GM13977 (cell line): ENCODE data around the gene SCML1.
"Not testable (repeated sequence)": the region's sequence is repeated elsewhere in the genome, so short reads cannot be mapped to it uniquely, and the experiment has no call there.

Experiments used
- DNase-seq: peaks from one replicate; pipeline ENCODE4 v3.0.0; 2012; ENCODE audit warnings: low spot score
- CTCF ChIP-seq: IDR thresholded peaks from 2 replicates; pipeline ENCODE4 v1.5.1; 2012; ENCODE audit warnings: mild to moderate bottlenecking, control low read depth; ENCODE audit not compliant: insufficient read depth; ENCODE audit errors: extremely low read depth, missing control alignments
- in situ Hi-C: fragments of 300-500 bp; cut with MboI; formaldehyde crosslinking; loops from one replicate; pipeline ENCODE4 v1.12.0; 2022; ENCODE audit warnings: low sequenced_read_pairs, low pct_unique_long_range_greater_than_20kb, mixed read lengths, inconsistent platforms; ENCODE audit not compliant: unreplicated experiment

SCML1 gene

GRCh38 chrX:17769701-17770269 is 32.5 kb downstream of the SCML1 start:
- TF ChIP-seq CTCF: no peak
- no peak for DNase-seq
- in situ Hi-C loops: no loop called here

DNA sequence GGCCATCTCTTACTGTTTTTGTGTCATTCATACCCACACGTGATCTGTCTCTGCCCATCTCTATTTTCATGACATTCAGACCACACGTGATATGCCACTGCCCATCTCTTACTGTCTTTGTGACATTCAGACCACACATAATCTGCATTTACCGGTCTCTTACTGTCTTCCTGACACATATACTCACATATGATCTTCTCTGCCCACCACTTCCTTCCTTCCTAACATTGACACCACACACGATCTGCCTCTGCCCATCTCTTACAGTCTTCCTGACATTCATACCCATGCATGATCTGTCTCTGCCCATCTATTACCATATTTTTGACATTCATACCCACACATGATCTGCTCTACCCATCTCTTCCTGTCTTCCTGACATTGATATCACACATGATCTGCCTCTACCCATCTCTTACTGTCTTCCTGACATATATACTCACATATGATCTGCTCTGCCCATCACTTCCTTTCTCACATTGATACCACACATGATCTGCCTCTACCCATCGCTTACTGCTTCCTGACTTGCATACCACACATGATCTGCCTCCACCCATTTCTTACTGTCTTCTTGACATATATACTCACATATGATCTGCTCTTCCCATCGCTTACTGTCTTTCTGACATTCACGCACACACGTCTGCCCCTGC is 36.1 kb downstream of the SCML1 start:
- DNase-seq: no peak
- in situ Hi-C loops: no loop called here
- no peak for TF ChIP-seq CTCF

- in situ Hi-C loops: no loop called here
- no peak for DNase-seq
- TF ChIP-seq CTCF: no peak
Measured at GRCh38 chrX:17774053-17774452, 36.8 kb downstream of the SCML1 start.

- in situ Hi-C loops: no loop called here
- DNase-seq: no peak
- TF ChIP-seq CTCF: no peak
Measured at GRCh38 chrX:17778997-17779396, 41.7 kb downstream of the SCML1 start.

GRCh38 chrX:17779434-17779833 is 42.1 kb downstream of the SCML1 start:
- in situ Hi-C loops: no loop called here
- TF ChIP-seq CTCF: no peak
- DNase-seq: no peak

DNA sequence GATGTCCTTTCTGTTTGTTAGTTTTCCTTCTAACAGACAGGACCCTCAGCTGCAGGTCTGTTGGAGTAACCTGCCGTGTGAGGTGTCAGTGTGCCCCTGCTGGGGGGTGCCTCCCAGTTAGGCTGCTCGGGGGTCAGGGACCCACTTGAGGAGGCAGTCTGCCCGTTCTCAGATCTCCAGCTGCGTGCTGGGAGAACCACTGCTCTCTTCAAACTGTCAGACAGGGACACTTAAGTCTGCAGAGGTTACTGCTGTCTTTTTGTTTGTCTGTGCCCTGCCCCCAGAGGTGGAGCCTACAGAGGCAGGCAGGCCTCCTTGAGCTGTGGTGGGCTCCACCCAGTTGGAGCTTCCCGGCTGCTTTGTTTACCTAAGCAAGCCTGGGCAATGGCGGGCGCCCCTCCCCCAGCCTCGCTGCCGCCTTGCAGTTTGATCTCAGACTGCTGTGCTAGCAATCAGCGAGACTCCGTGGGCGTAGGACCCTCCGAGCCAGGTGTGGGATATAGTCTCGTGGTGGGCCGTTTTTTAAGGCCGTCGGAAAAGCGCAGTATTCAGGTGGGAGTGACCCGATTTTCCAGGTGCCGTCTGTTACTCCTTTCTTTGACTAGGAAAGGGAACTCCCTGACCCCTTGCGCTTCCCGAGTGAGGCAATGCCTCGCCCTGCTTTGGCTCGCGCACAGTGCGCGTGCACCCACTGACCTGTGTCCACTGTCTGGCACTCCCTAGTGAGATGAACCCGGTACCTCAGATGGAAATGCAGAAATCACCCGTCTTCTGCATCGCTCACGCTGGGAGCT is 49.5 kb downstream of the SCML1 start:
- DNase-seq, in situ Hi-C loops: not testable (repeated sequence)

- in situ Hi-C loops: no loop called here
- DNase-seq: no peak
- TF ChIP-seq CTCF: no peak
Measured at GRCh38 chrX:17787557-17787956, 50.3 kb downstream of the SCML1 start.
